Transverse colon (tissue), 4 donors: ENCODE measurements around the gene FGFBP2.

Experiments
- CTCF ChIP-seq, 5 experiments: fragments of 200-600 bp in 3 of 5; fragments of 450-650 bp in 2 of 5; sonication (generic) in 3 of 5; IDR thresholded peaks; 1 replicate in 2 of 5; 2 replicates in 3 of 5; pipeline ENCODE4 v1.5.1; 2016 to 2017; ENCODE audit warnings: antibody characterized with exemption in 5 of 5, inconsistent platforms in 3 of 5, mild to moderate bottlenecking in 2 of 5, moderate library complexity in 1 of 5
- POLR2A ChIP-seq: fragments of 450-650 bp; IDR thresholded peaks from one replicate; pipeline ENCODE4 v1.6.1; 2016; ENCODE audit warnings: antibody characterized with exemption, mild to moderate bottlenecking, moderate library complexity
- POLR2AphosphoS5 ChIP-seq, 3 donors: sonication (generic); formaldehyde crosslinking; IDR thresholded peaks; one replicate each; pipeline ENCODE4 v1.6.1; 2016; ENCODE audit warnings: antibody characterized with exemption in 3 of 3

DNA sequence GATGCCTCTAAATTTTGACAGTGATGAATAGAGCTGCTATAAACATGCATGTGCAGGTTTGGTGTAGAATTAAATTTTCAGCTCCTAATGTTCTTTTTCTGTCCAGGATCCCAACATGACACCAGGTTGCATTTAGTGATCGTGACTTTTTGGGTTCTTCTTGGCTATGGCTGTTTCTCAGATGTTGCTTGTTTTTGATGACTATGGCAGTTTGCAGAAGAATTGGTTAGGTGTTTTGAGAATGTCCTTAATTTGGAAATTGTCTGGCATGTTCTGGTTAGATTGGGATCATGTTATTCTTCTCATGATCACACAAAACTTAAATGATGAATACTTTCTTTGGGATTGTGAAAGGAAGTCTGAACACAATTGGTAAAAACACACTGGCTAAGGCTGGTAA lies 20.7 kb downstream of the FGFBP2 start:
- TF ChIP-seq CTCF (IDR thresholded peaks at IDR 0.05) (no peak), POLR2A (no peak), POLR2AphosphoS5 (IDR thresholded peaks at IDR 0.05) (no peak)
